ENCODE results near the gene GNMT.

DNA sequence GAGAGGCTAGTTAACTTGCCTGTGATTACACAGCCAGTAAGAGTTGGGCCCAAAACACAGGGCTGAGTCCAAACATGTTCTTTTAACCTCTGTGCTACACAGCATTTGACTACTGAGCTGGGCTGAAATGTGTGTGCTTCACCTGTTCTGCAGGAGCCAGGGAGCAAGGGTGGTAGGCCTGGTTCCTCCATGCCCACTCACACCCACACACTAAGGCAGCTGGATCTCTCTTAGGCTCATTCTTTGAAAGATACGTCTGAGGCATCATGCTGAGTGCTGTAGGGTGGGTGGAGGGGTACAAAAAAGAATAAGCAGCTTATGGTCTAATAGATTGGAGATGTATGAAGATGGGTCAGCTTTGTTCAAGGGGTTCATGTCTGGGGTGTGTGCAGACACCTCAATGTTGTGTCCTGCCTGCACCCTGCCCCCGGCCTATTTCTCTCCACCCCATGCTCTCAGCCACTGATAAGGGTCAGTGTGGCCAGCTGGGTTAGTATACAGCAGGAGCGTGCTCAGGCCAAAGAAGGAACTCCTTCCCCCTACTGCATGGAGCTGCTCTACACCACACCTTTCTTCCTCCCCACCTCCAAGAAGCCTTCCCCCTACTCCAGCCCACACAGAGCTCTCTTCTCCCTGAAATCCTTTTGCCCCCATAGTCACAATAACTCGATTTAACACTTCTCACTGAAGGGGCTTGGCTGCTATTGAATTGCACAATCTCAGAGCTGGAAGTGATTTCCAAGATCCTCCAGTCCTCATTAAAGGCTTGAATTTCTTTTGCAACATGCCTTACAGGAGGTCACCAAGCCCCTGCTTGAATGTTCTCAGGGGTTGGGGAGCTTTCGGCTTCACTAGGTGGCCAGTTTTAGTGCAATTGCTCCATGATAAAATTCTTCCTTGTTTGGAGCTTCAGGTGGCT lies 27.2 kb downstream of the GNMT start:
- TF ChIP-seq, protein P1, sequence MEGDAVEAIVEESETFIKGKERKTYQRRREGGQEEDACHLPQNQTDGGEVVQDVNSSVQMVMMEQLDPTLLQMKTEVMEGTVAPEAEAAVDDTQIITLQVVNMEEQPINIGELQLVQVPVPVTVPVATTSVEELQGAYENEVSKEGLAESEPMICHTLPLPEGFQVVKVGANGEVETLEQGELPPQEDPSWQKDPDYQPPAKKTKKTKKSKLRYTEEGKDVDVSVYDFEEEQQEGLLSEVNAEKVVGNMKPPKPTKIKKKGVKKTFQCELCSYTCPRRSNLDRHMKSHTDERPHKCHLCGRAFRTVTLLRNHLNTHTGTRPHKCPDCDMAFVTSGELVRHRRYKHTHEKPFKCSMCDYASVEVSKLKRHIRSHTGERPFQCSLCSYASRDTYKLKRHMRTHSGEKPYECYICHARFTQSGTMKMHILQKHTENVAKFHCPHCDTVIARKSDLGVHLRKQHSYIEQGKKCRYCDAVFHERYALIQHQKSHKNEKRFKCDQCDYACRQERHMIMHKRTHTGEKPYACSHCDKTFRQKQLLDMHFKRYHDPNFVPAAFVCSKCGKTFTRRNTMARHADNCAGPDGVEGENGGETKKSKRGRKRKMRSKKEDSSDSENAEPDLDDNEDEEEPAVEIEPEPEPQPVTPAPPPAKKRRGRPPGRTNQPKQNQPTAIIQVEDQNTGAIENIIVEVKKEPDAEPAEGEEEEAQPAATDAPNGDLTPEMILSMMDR (conservative IDR thresholded peaks at IDR 0.05; ENCODE audit: low read depth, low read length), result no peak
- no peak for TF ChIP-seq EZH2 (IDR thresholded peaks at IDR 0.05; ENCODE audit: borderline replicate concordance, low read depth, low read length, poor library complexity, severe bottlenecking)

All from A673 (cell line).